Prostate gland (tissue), 2 donors: ENCODE results near the gene SUCNR1.

Experiments used
- CTCF ChIP-seq, 4 experiments: fragments of 200-600 bp in 2 of 4; fragments of 450-650 bp in 2 of 4; sonication (generic) in 2 of 4; IDR thresholded peaks; 1 replicate in 3 of 4; 2 replicates in 1 of 4; pipeline ENCODE4 v1.5.1; 2016 to 2019; ENCODE audit warnings: antibody characterized with exemption in 4 of 4, mild to moderate bottlenecking in 2 of 4, moderate library complexity in 2 of 4
- POLR2A ChIP-seq: fragments of 450-650 bp; IDR thresholded peaks from one replicate; pipeline ENCODE4 v1.6.1; 2016; ENCODE audit warnings: antibody characterized with exemption, mild to moderate bottlenecking
- POLR2AphosphoS5 ChIP-seq: sonication (generic); formaldehyde crosslinking; IDR thresholded peaks from one replicate; pipeline ENCODE4 v1.6.1; 2017; ENCODE audit warnings: antibody characterized with exemption

DNA sequence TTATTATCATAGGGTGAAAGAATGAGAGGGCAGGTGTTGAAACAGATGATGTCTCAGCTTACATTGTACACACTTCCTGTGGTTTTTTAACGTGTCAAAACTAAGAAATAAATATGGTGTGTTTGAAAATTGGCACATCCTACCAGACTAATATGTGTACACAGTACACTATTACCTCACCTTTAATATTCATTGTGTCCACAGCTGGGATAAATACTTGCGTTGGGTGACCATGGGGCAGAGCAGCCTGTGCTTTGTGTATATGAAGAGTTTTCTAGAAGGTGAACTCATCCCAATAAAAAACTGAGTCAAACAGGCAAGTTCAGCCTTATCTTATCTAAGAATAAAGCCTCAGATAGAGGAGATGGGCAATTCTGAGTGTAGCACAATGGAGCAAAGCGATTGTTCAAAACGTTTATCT, 17.3 kb downstream of the SUCNR1 start:
- TF ChIP-seq POLR2A (no peak), CTCF (IDR thresholded peaks at IDR 0.05) (no peak), POLR2AphosphoS5 (peak; percentile 44)
